HUDEP-2 (cell line): ENCODE results near the gene LRRC74A.
A peak's percentile ranks its signal among the peaks of the same experiment; 100 is the strongest.
"Not testable (repeated sequence)": the region's sequence is repeated elsewhere in the genome, so short reads cannot be mapped to it uniquely, and the experiment has no call there.

Source experiments
- DNase-seq, 76 experiments: peaks; one replicate each; lab custom pipeline; 2025; ENCODE audit not compliant: unreplicated experiment in 76 of 76; lab: John Stamatoyannopoulos, UW

LRRC74A gene

DNA sequence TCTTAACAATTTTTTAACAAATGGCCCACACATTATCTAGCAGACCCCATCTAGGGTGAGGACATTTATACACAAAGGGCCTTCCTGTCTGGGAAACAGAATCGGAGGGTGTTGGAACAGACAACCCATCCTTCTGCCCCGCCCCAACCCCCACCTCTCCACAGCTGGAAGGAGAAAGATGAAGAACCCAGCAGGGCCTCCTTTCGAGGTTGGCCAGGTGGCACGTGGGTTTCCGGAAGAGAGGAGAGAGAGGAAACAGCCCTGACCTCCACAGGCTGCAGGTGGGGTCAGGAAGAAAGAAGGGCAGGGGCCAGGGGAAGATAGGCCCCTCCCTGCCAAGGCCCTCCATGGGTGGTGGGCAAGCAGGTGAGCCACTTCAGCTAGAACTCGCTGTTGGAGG, 57.2 kb downstream of the LRRC74A start:
- no peak for DNase-seq

DNA sequence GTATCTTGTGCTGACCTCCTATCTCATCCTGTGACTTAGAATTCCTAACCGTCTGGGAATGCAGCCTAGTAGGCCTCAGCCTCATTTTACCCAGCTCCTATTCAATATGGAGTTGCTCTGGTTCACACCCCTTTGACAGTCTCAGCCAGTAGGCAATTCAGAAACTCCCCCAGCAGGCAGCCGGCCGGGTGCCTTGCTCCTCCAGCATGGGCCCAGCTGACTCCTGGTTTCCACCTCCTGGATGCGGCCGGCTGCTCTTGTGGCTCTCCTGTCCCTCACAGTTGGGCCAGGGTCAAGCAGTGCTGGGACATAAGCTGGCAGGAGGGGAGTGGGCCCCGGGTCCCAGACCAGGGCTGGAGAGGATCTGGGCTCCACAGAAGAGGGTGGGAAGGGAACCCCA, 58.2 kb downstream of the LRRC74A start:
- DNase-seq: no peak

DNA sequence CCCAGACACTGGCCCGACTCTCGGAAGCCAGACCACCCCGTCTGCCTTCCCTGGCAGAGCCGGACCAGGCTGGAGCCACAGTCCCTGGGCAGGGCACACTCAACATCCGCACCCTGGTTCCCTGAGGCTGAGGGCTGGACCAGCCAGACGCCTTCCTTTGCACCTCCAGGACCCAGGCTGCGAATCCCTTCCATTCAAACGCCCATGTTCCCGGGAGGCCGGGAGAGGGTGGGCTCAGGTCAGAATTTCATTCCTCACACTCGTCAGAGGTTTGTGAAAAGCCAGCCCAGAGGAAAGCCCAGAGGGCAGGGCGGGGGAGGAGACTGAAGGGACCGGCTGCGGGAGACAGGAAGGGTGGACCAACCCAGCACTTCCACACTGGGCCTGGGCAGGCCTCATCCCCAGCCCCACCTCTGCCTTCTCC, 58.7 kb downstream of the LRRC74A start:
- DNase-seq: no peak

DNA sequence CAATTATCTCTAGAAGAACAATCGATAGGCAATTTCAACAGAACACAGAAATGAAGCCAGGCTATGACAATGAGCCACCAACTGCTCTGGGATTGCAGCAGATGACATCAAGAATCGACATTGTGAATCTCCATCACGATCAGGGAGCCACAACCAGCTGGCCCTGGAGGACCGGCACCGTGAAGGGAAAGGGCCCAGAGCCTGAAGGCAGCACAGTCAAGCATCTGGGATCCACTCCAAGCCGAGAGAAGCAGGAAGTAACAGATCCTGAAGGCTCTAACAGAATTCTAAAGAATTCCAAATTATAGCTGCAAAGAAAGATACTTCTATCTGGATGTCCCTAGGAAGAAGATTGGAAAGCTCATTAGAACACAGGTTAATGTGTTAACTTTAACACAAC, 61.0 kb downstream of the LRRC74A start:
- DNase-seq: no peak

DNA sequence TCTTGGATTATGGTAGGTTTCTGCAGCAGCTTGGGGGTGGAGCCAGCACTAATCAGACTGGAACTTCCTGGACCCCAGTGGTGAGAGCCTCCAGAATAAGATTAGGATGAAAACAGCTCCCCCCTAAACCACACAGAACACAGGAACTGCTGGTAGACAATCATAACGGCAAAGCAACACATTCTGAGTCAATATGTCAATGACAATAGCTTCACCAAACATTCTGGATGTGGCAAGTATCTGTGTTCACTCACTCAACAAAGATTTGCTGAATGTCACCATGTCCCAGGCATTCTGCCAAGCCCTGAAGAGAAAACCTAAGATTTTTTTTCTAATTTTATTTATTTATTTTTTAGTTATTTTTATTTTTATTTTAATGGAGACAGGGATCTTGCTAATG, 65.2 kb downstream of the LRRC74A start:
- no peak for DNase-seq

DNA sequence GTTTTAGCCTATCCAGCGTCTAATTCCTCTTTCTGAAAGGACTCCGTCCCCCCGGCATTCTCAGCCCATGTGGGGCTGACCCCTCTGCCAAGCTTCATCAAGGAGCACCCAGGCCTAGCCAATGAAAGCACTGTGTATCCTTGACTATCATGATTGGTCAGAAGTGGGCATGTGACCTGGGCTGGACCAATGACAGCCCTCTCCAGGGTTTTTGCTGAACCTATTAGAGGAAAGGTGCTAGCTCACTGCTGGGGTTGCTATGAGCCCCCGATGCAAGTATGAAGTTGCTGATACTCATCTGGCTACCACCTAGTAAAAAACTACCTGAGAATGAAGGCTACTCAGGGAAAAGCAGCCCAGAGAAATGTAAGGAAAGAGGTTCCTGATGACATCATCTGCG, 68.1 kb downstream of the LRRC74A start:
- no peak for DNase-seq

DNA sequence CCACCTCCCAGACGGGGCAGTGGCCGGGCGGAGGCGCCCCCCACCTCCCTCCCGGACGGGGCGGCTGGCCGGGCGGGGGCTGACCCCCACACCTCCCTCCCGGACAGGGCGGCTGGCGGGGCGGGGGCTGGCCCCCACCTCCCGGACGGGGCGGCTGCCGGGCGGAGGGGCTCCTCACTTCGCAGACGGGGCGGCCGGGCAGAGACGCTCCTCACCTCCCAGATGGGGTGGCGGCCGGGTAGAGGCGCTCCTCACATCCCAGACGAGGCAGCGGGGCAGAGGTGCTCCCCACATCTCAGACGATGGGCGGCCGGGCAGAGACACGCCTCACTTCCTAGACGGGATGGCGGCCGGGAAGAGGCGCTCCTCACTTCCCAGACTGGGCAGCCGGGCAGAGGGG, 71.8 kb downstream of the LRRC74A start:
- DNase-seq: not testable (repeated sequence)

DNA sequence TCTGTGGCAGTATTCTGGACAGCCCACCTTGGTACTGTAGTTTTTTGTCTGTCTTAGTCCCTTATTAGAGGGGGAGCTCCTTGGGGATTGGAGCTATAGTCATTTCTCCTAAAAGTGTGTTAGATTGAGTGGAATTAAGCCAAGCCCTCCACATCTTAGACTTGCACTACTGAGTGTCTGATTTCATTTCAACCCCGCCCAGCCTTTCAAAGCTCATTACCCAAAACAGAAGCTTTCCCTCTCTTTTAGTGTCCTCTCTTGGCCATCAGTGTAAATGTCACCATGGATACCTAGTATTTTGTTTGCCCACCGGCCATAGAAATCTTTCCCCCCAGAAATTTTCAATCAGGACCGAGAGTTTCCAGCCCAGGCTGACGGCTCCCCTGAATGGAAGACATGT, 74.5 kb downstream of the LRRC74A start:
- DNase-seq: no peak

DNA sequence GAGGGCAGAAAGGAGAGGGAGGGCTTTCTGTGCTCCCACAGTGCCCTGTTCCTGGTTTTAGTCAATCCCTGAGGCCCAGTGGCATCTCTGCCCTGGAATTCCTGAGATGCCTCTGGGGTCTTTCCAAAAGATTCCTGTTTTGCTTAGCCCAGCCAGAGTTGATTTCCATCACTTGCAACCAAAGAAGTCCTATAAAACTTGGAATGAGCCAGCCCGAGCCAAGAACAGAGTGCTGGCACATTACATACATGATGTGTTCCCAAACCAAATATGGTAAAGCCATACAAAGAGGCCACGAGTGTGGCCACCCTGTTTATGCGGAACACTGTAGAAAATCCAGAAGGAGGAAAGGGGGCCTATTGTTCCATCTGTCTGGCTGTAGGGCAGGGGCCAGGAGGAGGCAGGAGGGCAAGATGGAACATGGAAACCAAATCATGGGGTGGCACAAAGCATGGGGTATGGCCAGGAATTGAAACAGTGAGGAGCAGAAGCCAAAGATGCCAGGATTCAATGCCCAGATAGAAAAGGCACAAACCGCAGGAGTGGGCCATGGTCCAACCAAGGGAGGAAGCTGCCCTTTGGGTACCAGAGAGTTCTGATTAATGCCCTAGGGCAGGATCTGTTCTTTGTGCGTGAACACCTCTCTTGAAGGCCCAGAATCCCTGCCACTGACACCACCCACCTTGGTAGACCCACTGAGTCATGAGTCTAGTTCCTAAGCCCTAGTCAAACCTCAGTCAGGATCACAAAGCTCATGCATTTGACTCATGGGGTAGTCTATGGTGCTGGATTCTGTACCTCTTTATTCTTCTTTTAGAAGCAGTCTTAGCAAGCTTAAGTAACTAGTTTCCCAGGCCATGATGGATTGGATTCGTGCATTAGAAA, 75.2 kb downstream of the LRRC74A start:
- no peak for DNase-seq

DNA sequence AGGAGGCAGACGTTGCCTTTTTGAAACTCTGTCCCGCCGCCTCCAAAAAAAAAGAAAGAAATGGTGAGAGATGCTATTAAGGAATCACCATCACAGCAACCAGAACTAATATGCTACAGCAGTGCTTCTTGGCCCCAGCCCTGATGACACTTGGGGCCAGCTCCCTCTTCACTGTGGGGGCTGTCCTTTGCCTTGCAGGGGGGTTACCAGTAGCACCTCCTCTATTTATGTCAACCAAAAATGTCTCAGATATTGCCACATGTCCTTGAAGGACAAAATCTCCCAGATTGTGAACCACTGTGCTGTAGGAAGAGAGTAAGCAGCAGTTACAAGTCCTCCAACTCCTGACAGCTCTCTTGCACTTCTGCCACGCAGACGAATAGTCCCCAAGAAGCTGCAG, 76.4 kb downstream of the LRRC74A start:
- no peak for DNase-seq

DNA sequence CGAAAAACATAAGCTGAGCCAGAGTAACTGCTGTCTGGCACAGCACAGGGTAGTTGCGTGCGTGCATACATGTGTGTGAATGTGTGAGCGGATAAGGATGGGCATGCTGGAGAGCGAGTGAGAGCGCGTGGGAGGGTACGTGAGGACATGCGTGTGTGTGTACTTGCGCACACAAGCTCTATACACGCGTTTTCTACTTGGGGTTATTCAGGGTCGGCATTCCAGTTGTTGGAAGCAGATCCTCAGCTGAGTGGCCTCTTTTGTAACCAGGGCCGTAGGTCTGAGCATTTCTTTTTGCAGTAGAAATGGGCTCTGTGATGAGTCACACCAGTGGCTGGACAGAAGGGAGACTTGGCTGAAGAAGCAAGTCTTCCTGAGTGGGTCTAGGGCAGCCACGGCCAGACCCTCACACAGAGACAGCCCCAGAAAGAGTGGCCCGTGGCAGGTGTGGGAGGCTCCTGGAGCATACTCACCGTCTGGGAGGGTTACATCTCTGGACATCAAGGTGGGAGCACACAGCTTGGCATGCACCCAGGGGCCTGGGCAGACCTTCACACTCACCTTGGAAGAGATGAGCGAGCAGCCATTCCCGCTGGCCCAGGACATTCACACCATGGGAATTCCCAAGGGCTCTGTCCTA, 78.0 kb downstream of the LRRC74A start:
- no peak for DNase-seq

DNA sequence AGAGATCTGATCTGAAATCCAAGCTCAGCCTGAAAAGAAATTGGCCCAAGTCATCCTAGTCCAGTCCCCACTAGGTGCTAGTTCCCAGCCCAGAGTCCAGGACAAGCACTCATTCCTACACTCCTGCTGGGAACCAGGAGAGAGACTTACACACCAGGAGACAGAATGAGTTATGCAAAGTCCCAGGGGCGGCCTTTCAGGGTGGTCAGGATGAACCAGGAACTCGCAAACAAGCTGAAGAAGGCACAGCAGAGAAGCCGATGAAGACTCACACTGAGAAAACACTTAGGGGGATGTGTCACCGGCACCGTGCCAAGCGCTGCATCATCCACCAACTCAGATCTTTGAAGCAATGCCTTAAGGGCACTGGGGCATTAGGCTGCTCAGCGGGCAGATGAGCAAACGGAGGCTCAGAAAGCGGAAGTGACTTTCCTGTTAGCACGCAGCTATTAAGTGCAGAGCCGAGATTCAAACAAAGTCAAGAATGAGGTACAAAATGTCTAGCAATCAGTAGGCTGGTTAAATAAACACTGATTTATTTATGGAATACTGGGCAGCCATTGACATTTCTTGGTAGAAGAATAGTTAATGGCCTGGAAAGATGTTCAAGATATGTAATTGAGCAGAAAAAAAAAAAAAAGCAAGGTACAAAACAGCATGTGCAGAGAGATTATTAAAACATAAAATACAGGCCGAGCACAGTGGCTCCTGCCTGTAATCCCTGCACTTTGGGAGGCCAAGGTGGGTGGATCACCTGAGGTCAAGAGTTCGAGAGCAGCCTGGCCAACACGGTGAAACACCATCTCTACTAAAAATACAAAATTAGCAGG, 78.7 kb downstream of the LRRC74A start:
- DNase-seq: no peak

DNA sequence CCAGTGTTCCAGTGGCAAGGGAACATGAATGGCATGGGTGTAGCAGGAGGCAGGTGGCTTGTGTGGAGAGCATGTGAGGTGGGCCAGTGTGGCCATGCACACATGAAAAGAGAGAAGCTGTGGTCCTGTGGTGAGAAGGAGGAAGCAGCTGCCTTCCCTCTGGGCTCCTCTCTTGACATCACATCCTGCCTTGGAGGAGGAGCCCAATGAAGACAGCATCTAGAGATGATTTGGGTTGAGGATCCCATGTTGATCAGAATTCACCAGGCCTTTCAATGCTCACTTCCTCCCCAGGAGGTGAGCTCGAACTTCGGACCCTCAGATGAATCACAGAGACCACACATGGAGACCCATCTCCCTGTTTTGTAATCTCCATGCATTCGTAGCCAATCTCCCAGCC, 82.6 kb downstream of the LRRC74A start:
- DNase-seq: no peak

DNA sequence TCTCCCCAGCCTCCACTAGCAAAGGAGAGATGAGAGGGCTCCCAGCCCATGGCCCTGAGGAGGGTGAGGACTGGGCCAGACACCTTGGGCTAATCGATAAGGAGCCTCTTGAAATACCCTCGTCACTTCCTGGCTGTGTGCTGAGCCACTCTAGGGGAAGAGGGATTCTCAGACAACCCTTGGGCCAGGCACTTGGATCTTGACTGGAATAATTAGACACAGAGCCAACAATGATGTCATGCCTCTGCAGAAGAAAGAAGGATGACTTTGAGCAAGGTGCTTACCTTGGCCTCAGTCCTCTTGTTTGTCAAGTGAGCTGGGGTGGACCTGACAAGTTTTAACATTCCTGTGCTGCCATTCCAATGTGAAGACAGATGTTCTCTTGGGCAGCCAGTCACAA, 83.1 kb downstream of the LRRC74A start:
- DNase-seq: no peak

DNA sequence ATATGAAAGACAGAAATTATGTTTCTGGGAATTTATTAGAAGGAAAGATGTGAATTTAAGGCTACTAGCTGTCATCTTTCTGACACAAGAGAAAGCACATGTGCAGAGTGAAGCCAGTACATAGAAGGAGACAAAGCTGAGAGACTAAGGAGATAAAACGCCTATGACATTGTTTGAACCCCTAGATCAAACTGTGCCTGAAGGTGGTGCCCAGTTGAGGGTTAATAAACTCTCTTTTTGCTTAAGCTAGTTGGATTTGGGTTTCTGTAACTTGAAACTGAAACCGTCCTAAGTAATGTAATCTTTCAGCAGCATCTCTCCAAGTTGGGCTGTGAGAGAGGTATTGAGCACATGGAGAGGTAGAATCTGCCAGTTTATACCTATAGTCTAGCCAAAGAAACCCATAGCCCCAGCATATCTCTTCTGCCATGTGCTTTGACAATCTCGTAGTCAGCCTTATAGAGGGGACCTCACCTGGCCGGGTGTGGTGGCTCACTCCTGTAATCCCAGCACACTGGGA, 84.2 kb downstream of the LRRC74A start:
- DNase-seq: no peak

DNA sequence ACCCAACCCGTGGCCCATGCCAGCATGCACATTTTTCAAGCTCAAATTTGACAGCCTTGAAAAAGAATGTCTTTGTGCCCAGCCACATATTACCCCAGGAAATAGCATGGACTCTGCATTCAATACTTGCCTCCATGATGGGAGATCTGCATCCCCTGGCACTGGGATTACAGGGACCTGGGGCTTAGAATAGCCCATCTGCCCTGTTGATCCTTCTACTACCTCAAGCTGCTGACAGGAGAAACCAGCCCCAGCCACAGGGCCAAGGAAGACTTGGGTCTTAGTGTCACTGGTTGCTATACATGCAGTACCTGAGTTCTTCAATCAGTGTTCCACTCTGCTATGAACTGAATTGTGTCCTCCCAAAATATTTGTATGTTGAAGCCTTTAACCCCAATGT, 85.3 kb downstream of the LRRC74A start:
- no peak for DNase-seq

DNA sequence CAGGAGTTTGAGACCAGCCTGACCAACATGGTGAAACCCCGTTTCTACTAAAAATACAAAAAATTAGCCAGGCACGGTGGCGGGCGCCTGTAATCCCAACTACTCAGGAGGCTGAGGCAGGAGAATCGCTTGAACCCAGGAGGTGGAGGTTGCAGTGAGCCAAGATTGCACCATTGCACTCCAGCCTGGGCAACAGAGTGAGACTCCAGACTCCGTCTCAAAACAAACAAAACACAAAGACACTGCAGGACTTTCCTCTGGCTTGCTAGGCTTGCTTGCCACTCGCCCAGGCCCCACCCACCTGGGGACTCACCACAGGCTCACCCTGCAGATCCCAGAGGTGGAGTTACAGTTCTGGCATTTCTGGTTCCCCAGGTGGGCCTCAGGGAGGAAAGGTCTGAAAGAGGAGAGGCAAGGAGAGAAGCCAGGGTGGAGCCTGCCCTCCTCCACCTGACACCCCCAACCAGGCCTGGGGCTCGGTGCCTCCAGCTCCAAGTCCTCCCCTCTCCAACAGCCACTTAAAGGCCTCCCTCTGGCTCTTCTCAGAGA, 88.4 kb downstream of the LRRC74A start:
- not testable (repeated sequence) for DNase-seq

DNA sequence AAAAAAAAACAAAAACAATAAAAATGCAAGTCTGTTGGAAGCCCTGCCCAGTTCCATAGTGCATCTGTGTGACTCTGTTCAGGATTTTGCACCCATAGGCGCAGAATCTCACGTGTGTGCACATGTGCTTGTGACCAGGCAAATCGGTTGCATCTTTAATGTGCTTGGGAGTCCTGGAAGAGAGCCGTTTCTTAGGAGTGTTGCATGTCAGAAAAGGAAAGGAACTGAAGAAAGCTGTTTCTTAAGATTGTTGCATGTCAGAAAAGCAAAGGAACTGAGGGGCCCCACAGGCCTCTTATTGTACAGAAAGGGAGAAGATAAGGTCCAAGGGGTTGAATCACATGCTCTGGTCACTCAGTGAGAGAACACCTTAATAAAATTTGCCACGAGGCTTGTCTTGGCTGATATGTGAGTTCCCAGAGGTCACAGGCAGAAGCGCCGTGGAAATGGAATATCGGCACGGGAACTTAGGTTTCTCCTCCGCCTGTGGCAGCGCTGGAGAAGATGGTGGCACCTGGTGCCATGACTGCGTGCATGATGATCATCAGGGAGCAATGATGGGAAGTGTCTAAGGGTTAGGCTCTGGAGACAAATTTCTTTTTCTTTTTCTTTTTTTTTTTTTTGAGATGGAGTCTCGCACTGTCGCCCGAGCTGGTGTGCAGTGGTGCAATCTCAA, 90.0 kb downstream of the LRRC74A start:
- no peak for DNase-seq

DNA sequence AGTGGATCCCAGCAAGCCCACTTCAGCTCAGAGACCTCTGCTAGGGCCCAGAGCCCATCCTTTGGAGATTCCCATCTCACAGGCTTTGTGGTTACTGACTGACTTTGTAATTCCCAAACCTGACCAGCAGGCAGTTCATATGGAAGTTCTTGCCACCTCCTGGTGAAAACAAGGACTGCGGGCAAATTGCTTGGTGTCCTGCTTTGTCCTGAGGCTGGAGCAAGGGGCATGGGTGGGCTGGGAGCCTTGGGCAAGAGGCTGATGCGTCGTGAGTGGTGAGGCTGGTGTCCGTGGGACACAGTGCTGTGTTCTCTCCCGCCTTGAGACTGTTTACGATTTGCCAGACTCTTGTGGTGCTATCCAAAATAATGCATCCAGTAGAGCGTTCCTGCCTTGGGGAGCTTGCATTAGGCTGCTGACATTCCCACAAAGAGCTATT, 91.0 kb downstream of the LRRC74A start:
- peak in 26 of 76 experiments; percentile 3 to 42 (median 13) for DNase-seq

DNA sequence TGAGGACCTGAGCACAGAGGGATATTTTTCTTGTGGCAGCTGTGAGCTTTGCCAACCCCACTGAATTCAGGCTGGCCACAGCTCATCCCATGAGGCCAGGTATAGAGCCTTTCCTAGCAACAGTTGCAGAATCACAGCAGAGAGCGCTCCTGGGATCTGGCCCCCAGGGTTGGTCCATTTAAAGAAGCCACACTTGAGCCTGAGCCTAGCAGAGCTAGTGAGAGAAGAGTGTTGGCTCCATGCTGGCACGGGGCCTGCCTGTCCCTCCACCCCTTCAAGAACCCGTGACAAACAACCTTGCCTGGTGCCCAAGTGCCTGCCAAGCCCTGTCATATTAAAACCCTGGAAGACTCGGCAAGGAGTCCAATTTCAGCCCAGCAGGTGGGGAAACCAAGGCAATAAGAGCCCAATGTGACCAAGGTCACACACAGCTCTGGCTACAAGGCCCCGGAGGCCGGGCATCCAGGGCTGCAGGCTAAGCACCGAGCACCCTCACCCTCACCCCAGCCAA, 91.6 kb downstream of the LRRC74A start:
- DNase-seq: peak in 3 of 76 experiments; percentile 7 to 16 (median 11)
